Measurements from ENCODE around the gene DNAJB7. TPM values are rescaled to one million over a fixed set of nuclear protein-coding genes. Genes with fewer than 3 reads are reported as not detected.

DNAJB7 gene
- not detected for total RNA-seq
- not detected for polyA plus RNA-seq
- long read RNA-seq, donor 1, transcript DNAJB7-201 (1 exons, 2,578 nt) = major isoform, 6 of 6 reads
- long read RNA-seq, donor 1, partial matches to known transcripts = 0 of 6 reads
- long read RNA-seq, donor 1, other reads (novel, unspliced or antisense) = 0 of 6 reads
- long read RNA-seq, donor 2, partial matches to known transcripts = 0 of 2 reads
- long read RNA-seq, donor 2, other reads (novel, unspliced or antisense) = 0 of 2 reads
- long read RNA-seq, donor 3, partial matches to known transcripts = 0 of 3 reads
- long read RNA-seq, donor 3, other reads (novel, unspliced or antisense) = 0 of 3 reads
- long read RNA-seq, donor 4, transcript DNAJB7-201 (1 exons, 2,578 nt) = major isoform, 5 of 5 reads
- long read RNA-seq, donor 4, partial matches to known transcripts = 0 of 5 reads
- long read RNA-seq, donor 4, other reads (novel, unspliced or antisense) = 0 of 5 reads
- long read RNA-seq, donor 5, transcript DNAJB7-201 (1 exons, 2,578 nt) = major isoform, 14 of 14 reads
- long read RNA-seq, donor 5, partial matches to known transcripts = 0 of 14 reads
- long read RNA-seq, donor 5, other reads (novel, unspliced or antisense) = 0 of 14 reads

GRCh38 chr22:40862013-40862412, at the start of gene DNAJB7:
TSS of gene DNAJB7 (minus strand) at chr22:40862113. CDS start at chr22:40861994, 119 bp downstream.
- Histone ChIP-seq H3K9me3 (ENCODE audit: control insufficient read depth in 4 of 4, insufficient read depth in 3 of 4, low read length in 3 of 4) (no peaks in the 10 kb centered on the region), H3K4me3 (no peak within 1 kb of the TSS), H3K27me3 (ENCODE audit: control insufficient read depth in 3 of 3, insufficient read depth in 3 of 3, low read length in 2 of 3) (no peaks in the 10 kb centered on the region), H3K9ac (ENCODE audit: insufficient read depth in 1 of 2, low read length in 2 of 2) (no peak within 1 kb of the TSS), H3K36me3 (ENCODE audit: control insufficient read depth in 4 of 4, insufficient read depth in 4 of 4, low read length in 4 of 4) (peaks cover 0 to 10% (median 1%) of the 10 kb centered on the region in 4 donors), H3K27ac (ENCODE audit: low read depth in 1 of 2, low read length in 1 of 2) (no peak within 1 kb of the TSS), H3K4me1 (ENCODE audit: control insufficient read depth in 5 of 5, insufficient read depth in 5 of 5, low read length in 5 of 5) (peaks cover 0 to 7% (median 3%) of the 10 kb centered on the region in 5 donors)
- WGBS, 2 donors = 89 to 92% methylated on average over 3 of the region's 3 CpGs
- ATAC-seq (ENCODE audit: insufficient read depth, low FRiP score) = no peak
- no peak for TF ChIP-seq CTCF (IDR thresholded peaks at IDR 0.05; ENCODE audit: control extremely low read depth, extremely low read depth)
- no peak for DNase-seq

- peaks cover 0 to 6% (median 3%) of the 10 kb centered on the region in 5 donors for H3K4me1 ChIP-seq (ENCODE audit: control insufficient read depth in 5 of 5, insufficient read depth in 5 of 5, low read length in 5 of 5)
- no peak for TF ChIP-seq CTCF (IDR thresholded peaks at IDR 0.05; ENCODE audit: control extremely low read depth, extremely low read depth)
- H3K9ac ChIP-seq (ENCODE audit: insufficient read depth in 1 of 2, low read length in 2 of 2) = no peak overlapping the region
- H3K9me3 ChIP-seq (ENCODE audit: control insufficient read depth in 4 of 4, insufficient read depth in 3 of 4, low read length in 3 of 4) = no peaks in the 10 kb centered on the region
- 97% methylated on average over 6 of the region's 6 CpGs for WGBS, 2 donors
- no peak overlapping the region for H3K27ac ChIP-seq (ENCODE audit: low read depth in 1 of 2, low read length in 1 of 2)
- no peak overlapping the region for H3K4me3 ChIP-seq
- DNase-seq (no peak), ATAC-seq (ENCODE audit: insufficient read depth, low FRiP score) (no peak)
- peaks cover 5 to 17% (median 10%) of the 10 kb centered on the region in 4 donors for H3K36me3 ChIP-seq (ENCODE audit: control insufficient read depth in 4 of 4, insufficient read depth in 4 of 4, low read length in 4 of 4)
- H3K27me3 ChIP-seq (ENCODE audit: control insufficient read depth in 3 of 3, insufficient read depth in 3 of 3, low read length in 2 of 3) = no peaks in the 10 kb centered on the region
Observed at GRCh38 chr22:40908895-40909294, 47.0 kb upstream of the DNAJB7 start.

- Histone ChIP-seq H3K9me3 (ENCODE audit: control insufficient read depth in 4 of 4, insufficient read depth in 3 of 4, low read length in 3 of 4) (no peaks in the 10 kb centered on the region), H3K4me3 (no peak overlapping the region), H3K36me3 (ENCODE audit: control insufficient read depth in 4 of 4, insufficient read depth in 4 of 4, low read length in 4 of 4) (peaks cover 5 to 11% (median 7%) of the 10 kb centered on the region in 4 donors), H3K27me3 (ENCODE audit: control insufficient read depth in 3 of 3, insufficient read depth in 3 of 3, low read length in 2 of 3) (no peaks in the 10 kb centered on the region), H3K9ac (ENCODE audit: insufficient read depth in 1 of 2, low read length in 2 of 2) (no peak overlapping the region), H3K27ac (ENCODE audit: low read depth in 1 of 2, low read length in 1 of 2) (no peak overlapping the region), H3K4me1 (ENCODE audit: control insufficient read depth in 5 of 5, insufficient read depth in 5 of 5, low read length in 5 of 5) (no peaks in the 10 kb centered on the region)
- no peak for ATAC-seq (ENCODE audit: insufficient read depth, low FRiP score)
- DNase-seq = no peak
- WGBS, 2 donors = 92 to 96% methylated on average over 1 of the region's 1 CpG
- TF ChIP-seq CTCF (IDR thresholded peaks at IDR 0.05; ENCODE audit: control extremely low read depth, extremely low read depth) = no peak
Observed at GRCh38 chr22:40904101-40904500, 42.2 kb upstream of the DNAJB7 start.

All from lung (tissue), 16 donors.